ENCODE results near the gene PKNOX2. TPM values are rescaled to one million over a fixed set of nuclear protein-coding genes. Genes with fewer than 3 reads are reported as not detected.

Gene PKNOX2
- total and polyA plus RNA-seq, 9 donors, result 10.6 to 42.3 (median 30.0) TPM

- H3K27ac ChIP-seq, result no peak overlapping the region
- H3K4me3 ChIP-seq, result no peak overlapping the region
- peaks cover 30% of the 10 kb centered on the region for H3K4me1 ChIP-seq (ENCODE audit: insufficient read depth)
- H3K27me3 ChIP-seq, result no peaks in the 10 kb centered on the region
- no peak for DNase-seq
- 90 to 94% (median 91%) methylated on average over 3 of the region's 3 CpGs for WGBS, 3 donors
- no peaks in the 10 kb centered on the region for H3K36me3 ChIP-seq
- TF ChIP-seq CTCF (IDR thresholded peaks at IDR 0.05), result no peak
- no peak for TF ChIP-seq EP300 (IDR thresholded peaks at IDR 0.05)
- no peak for TF ChIP-seq POLR2A (IDR thresholded peaks at IDR 0.05)
- H3K9me3 ChIP-seq, result no peaks in the 10 kb centered on the region
- intact Hi-C loops (cut with DNase I), result no loop called here
Observed at GRCh38 chr11:125270106-125270505, 105.6 kb downstream of the PKNOX2 start.

GRCh38 chr11:125270711-125271110 lies 106.2 kb downstream of the PKNOX2 start:
- no peak for DNase-seq
- no peak for TF ChIP-seq CTCF (IDR thresholded peaks at IDR 0.05)
- TF ChIP-seq EP300 (IDR thresholded peaks at IDR 0.05), result no peak
- TF ChIP-seq POLR2A (IDR thresholded peaks at IDR 0.05), result no peak
- H3K36me3 ChIP-seq, result no peaks in the 10 kb centered on the region
- H3K27me3 ChIP-seq, result no peaks in the 10 kb centered on the region
- no peak overlapping the region for H3K4me3 ChIP-seq
- H3K27ac ChIP-seq, result no peak overlapping the region
- intact Hi-C loops (cut with DNase I), result no loop called here
- peaks cover 29% of the 10 kb centered on the region for H3K4me1 ChIP-seq (ENCODE audit: insufficient read depth)
- WGBS, 3 donors, result 63 to 77% (median 65%) methylated on average over 2 of the region's 2 CpGs
- H3K9me3 ChIP-seq, result no peaks in the 10 kb centered on the region

GRCh38 chr11:125271483-125272091 lies 107.0 kb downstream of the PKNOX2 start:
- no peak for DNase-seq
- peaks cover 28% of the 10 kb centered on the region for H3K4me1 ChIP-seq (ENCODE audit: insufficient read depth)
- intact Hi-C loops (cut with DNase I), result no loop called here
- H3K36me3 ChIP-seq, result no peaks in the 10 kb centered on the region
- no peaks in the 10 kb centered on the region for H3K27me3 ChIP-seq
- 89 to 95% (median 91%) methylated on average over 6 of the region's 6 CpGs for WGBS, 3 donors
- H3K27ac ChIP-seq, result no peak overlapping the region
- no peak overlapping the region for H3K4me3 ChIP-seq
- TF ChIP-seq CTCF (IDR thresholded peaks at IDR 0.05) (no peak), POLR2A (IDR thresholded peaks at IDR 0.05) (no peak), EP300 (IDR thresholded peaks at IDR 0.05) (no peak)
- H3K9me3 ChIP-seq, result no peaks in the 10 kb centered on the region

GRCh38 chr11:125272092-125272491 lies 107.5 kb downstream of the PKNOX2 start:
- Histone ChIP-seq H3K9me3 (no peaks in the 10 kb centered on the region), H3K27me3 (no peaks in the 10 kb centered on the region), H3K27ac (no peak overlapping the region), H3K4me1 (ENCODE audit: insufficient read depth) (peaks cover 23% of the 10 kb centered on the region), H3K36me3 (no peaks in the 10 kb centered on the region), H3K4me3 (no peak overlapping the region)
- DNase-seq, result no peak
- TF ChIP-seq CTCF (IDR thresholded peaks at IDR 0.05) (no peak), POLR2A (IDR thresholded peaks at IDR 0.05) (no peak)
- 92 to 98% (median 97%) methylated on average over 3 of the region's 3 CpGs for WGBS, 3 donors
- intact Hi-C loops (cut with DNase I), result no loop called here

Data from ovary (tissue), 9 donors.